ENCODE measurements around the gene ZHX3.

ZHX3 gene

DNA sequence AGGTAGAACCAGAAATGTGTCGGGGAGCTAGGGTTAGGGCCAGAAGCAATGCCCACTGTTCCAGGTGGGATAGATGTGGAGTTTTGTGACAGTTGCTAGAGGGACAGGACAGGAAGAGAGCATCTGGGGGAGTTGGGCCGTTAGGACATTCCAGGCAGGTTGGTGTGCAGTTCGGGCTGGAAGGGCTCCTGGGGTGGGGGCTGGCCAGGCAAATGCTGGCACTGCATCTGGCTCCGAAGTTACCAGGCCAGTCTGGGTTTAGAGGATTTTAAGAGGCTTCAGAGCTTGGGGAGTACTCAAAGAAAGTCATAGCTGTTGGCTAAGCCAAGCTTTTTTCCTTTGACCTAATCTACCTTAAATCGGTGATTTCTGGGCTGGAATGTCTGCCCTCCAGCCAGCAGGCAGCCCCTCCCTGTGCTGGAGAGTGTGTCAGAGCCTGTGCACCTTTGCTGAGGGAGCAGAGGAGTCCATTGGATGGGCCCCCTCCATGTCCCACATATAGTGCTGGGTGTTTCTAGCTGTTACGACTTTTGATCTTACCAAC is 159.4 kb downstream of the ZHX3 start:
- no peak for DNase-seq (ENCODE audit: low read depth in 3 of 3, low spot score in 1 of 3)

DNA sequence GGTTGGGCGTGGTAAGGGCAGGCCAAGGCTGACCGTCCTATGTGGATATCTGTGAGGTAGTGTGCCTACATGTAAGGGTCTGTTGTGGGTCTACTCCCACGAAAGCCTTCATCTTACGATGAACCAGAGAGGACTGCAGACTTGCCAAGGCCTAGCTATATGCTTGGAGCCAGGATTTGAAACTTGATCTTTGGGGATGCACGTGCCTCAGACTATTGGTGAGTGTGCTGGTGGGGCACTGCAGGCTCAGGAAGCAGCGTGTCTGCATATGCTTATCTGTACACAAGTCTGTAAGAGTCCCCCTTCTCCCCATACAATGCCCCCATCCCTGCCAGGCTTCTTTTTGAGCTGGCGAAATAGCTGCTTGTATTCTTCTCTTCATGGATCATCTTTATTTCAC is 162.3 kb downstream of the ZHX3 start:
- no peak for DNase-seq (ENCODE audit: low read depth in 3 of 3, low spot score in 1 of 3)

DNA sequence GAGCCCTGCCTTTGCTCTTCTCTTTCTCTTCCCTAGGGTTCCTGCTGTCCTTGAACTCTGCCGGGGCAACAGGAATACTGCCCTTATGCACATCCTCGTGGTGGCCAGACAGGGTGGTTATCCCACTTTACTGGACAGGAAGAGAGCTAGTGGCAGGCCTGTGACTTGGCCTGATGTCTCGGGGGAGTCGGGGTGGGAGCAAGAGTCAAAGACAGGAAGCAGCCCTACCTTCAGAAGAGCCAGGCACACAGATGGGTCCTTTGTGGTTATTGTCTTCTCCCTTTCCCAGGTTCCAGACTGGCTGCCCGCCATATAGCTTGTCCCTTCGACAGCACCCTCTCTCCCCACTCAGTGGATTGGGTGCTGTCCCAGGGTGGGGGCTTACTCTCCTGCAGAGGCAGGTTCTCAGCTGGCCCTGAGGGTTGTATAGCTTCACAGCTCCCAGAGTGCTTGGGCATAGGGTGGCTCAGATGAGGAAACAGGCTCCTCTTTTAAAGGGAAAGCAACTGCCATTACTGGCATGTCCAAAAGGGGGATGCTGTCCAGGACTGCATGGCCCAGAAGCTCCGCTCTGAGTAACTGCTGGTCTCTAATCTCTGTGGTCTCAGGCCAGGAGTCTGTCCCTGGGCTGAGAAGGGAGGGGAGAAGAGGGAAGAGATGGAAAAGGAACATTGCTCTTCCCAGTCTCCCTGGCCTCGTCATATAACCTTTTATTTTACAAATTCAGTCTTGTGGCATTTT is 162.9 kb downstream of the ZHX3 start:
- no peak for DNase-seq (ENCODE audit: low read depth in 3 of 3, low spot score in 1 of 3)

DNA sequence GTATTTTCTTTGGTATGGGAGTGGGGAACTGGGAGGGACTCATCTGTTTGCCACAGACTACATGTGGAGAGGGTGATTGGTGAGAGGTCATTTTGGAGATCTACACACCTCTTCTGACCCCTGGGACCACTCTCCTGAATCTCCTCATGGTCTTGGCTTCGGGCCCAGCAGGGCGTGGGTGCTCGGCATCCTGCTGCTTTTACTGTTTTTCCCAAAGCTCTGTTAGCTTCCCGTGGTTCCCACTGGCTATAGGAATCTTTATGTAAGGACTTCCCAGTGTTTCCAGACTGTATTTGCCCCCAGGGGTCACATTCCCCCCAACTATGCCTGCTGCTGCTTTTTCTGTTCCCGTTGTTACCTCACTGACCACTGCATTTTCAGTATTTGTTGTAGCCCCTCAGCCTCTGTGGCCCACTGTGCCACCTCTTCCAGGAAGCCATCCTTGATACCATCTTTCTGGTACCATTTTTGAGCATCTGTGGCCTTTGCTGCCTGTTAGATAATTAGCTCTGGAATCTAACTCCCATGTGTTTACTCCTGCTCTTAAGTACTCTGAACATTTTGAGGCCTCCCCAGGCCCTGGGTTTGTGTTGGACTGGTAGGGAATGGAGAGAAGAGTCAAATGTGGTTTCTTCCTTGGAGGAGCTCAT is 165.3 kb downstream of the ZHX3 start:
- DNase-seq (ENCODE audit: low read depth in 3 of 3, low spot score in 1 of 3): no peak

DNA sequence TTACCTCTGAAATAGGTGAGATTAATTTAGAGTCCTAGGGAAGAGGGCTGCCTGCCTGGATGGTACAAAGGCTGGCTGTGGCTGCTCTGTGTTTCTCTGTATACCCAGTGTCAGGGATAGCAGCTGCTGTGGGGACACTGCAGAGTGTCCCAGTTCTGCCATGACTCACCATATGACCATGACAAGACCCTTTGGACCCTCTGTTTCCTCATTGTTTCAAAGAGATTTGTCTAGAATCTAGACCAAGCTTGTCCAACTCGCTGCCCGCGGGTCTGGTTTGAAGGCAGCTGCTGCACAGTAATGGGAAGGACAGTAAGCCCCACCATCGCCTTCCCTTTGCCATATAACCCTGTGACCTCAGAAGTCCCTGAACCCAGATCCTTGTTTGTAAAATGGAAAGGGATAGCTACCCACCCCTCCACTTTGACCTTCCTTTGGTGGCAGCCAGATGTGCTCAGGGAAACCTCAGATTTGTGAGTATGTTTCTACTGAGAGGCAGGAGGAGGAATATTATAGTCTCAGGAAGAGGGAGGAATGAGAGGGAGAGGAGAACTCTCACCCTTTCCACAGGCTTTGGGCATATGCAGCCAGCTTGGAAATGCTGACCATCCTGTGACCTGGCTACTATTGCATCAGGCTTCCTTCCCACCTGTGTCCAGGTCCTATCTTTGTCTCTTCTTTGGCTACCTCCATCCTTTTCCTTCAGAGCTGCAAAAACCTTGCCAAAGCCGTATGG is 166.2 kb downstream of the ZHX3 start:
- DNase-seq (ENCODE audit: low read depth in 3 of 3, low spot score in 1 of 3): no peak

DNA sequence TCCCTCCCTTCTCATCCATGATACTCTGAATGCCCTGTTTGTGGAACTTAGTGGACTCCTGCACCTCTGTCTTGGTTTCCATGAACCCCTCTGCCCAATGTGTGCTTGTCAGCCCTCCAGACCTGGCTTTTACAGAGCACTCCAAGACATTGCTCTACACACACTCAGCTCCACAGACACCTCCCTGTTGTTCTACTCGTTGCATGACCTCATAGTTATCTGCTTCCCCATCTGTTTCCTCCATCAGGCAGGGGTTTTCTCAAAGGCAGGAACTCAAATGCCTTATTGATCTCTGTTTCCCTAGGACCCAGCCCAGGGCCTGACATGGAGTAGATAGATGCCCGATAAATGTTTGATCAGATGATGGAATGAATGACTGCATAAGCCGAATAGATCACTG is 166.9 kb downstream of the ZHX3 start:
- DNase-seq (ENCODE audit: low read depth in 3 of 3, low spot score in 1 of 3): no peak

DNA sequence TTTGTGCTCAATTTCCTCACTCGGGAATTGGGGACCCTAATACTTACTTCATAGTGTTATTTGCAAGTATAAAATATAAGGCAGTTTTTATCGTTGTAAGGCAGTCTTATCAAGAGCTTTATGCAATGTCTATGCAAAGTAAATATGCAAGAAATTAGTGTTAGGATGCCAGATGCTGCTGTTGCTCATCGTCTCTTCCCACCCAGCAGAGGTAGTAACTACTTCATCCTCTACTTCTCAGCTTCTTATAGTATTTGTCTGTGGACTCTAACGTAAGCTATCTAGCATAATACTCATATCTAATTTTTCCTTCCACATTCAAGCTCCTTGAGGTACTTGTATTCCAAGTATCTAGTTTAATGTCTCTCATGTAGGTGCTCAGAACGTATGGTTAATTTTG is 168.6 kb downstream of the ZHX3 start:
- DNase-seq (ENCODE audit: low read depth in 3 of 3, low spot score in 1 of 3): no peak

DNA sequence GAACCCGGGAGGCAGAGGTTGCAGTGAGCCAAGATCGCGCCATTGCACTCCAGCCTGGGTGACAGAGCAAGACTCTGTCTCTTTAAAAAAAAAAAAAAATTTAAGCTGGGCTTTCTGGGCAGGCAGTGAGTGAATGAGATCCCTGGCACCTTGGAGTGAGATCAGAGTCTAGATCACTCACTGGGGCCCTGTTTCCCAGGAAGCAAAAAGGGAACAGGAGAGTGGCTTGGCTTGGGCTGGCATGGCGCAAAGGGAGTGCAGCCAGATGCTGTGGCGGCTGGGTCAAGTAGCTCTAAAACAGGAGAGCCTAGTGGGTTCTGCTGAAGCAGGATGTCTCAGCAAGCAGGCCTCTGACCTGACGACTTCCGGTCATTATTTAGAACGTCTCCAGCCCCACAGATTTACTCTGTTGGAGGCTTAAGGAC is 169.8 kb downstream of the ZHX3 start:
- DNase-seq (ENCODE audit: low read depth in 3 of 3, low spot score in 1 of 3): no peak

DNA sequence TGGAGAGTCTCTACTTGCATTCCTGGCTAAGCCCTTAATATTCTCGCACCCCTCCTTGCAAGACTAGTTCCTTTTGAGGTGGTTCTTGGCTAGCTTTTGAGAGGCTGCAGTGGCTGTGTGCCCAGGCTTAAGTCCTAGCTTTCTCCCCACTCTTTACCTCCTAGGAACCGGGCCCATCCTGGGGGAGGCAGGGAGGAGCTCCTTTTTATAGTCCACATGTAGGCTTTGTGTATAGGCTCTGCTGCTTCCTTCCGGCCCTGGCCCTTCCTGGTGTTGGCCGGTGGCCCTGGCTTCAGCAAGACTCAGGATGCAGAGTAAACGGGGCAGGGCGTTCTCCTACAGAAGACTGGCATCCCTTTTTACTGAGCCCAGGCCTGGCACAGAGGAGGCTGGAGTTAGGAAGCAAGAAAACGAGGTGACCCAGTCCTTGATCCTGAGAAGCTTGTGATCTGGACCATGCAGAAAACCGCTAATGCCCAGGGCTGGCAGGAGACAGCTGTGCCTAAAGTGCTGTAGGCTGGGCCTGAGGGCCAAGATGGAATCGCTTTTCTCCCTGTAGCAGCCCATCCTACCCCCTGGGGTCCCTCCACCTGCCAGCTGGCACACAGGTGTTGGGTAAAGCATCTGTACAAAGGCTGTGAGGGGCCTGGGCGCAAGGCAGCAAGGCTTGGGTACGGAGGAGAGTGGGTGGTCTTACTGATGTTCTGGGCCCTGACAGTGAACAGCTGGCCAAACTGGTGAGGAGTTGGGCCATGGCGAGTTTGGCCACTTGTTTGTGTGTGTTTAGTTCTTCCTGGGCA is 171.5 kb downstream of the ZHX3 start:
- no peak for DNase-seq (ENCODE audit: low read depth in 3 of 3, low spot score in 1 of 3)

DNA sequence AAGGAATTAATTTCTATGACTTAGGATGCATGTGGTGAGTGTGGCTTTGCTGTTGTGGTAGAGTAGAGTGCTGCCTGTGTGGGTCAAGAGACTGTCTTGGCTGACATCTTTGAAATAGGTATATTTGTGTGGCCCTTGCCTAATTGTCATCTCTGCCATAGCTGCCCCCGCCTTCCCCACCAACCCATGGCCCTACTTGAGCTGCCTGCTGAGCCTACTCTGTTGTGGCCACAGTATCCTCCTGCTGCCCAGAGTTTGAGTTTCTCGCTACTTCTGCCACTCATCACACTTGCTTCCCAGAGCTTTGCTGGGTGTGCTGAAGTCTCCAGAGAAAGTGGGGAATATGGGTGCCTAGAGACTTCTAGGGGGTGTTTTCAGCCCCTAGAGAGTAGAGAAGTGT is 172.2 kb downstream of the ZHX3 start:
- no peak for DNase-seq (ENCODE audit: low read depth in 3 of 3, low spot score in 1 of 3)

DNA sequence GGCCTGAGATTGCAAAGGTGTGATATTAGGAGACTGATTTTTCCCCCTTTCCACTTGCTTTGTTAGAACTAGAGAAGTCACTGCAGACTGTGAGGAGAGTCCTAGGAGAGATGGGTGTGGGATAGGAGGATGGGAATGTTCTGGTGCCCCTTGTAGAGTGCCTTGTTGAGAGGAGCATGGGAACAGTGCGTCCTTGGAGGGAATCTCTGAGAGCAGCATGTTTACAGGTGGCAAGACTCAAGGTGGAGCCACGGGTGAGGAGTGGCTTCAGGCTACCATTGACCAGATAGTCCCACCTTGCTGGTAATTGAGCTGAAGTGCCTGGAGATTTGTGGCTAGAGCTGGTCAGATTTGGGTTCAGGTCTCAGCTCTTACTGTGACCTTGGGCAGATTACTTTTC is 174.2 kb downstream of the ZHX3 start:
- DNase-seq (ENCODE audit: low read depth in 3 of 3, low spot score in 1 of 3): no peak

DNA sequence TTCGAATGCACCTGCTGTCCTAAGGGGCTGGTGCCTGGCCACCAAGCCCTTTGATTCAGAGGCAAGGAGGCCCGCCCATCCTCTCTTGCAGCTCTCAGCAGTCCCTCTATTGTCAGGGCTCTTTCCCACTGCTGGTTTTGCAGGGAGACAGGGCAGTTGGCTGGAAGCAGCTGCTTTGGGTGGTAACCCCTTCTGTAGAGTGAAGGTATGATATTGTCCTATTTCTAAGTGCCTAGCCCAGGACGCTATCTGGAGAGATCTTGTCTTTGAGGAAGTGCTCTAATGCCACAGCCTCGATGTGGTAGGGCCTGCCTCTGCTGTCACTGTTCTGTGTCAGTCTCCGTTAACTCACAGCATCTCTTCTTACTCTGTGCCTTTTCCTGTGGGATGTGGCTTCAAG is 174.6 kb downstream of the ZHX3 start:
- no peak for DNase-seq (ENCODE audit: low read depth in 3 of 3, low spot score in 1 of 3)

DNA sequence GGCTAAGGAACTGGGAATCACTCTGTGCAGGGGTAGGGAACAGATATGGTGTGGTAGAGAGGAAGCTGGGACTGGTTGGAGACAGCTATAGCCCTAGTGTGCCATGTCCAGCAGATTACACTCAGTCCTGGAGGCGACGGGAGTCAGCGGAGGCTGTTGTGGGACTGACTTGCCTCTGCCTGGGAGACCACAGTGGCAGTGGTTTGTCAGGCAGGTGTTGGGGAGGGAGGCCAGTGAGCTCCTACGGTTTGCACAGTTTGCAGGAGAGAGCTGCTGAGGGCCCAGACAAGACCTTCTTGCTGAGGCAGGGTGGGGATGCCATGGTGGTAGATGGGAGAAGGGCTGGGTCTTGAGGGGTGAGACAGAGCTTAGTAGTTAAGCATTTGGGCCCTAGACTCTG is 175.3 kb downstream of the ZHX3 start:
- no peak for DNase-seq (ENCODE audit: low read depth in 3 of 3, low spot score in 1 of 3)

DNA sequence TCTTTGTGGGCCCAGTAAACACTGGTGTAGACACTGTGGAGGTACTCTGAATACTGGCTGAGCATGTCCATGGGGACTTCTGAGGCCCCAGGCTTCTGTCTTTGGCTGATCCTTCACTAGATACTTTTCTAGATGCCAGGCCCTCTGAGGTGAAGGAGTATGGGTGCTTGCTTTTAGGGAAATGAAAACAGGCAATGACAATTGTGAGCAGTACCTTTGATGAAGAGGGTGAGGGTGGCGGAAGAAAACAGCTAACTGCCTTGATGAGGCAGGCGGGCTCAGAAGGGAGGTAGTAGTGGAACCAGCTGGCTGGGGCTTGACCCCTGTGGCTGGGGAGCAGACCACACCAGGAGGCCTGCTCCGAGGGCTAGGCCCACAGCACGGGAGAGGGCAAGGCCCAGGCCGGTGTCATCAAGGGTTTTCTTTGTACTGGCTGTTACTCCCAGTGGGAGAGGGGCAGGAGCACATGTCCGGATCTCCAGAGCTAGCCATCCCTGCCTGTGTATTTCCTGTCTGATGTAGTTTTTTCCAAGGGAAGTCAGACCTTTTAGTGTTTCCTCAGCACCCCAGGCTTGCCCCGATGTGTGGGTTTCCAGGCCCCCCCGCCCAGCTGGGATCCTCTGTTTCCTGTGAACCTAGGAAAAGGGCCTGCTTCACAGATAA is 176.2 kb downstream of the ZHX3 start:
- no peak for DNase-seq (ENCODE audit: low read depth in 3 of 3, low spot score in 1 of 3)

DNA sequence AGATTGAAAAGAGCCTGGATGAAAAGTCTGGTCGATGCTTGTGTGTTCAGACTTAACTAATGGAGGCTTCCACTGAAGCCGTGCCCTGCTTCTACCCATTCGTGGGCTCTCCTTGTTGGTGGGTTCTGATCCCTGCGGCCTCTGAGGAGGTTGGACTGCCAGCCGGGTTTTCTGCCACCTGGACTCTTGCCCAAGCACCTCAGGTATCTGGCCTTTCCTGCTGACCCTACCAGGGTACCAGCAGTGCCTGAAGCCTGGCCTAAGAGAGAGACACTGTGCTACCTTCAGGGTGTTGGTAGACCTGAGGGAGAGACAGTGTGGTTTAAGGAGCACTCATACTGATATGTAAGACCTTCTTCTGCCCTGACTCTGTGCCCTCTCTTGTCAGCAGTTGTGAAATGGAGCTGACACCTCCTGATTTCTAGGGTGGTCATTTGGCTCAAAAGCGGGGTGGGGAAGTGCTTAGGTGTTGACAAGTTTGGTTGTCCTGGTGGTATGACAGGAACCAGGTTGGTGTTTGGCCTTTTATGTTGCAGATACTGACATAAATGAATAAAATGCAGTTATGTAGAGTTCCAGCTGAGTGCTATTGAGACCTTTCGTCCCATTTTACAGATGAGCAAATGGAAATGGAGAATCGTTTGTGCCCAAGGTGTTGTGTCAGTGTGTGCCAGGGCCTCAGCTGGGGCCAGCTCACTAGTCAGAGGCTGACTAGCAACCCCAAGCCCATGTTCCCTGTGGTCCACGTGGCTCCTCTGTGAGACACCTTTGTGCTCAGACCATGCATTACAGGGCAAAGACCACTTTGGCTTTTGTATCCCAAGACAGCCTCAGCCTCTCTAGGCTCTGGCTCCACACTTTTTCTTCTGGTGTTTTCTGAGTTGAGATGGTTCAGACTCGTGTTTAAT is 177.1 kb downstream of the ZHX3 start:
- no peak for DNase-seq (ENCODE audit: low read depth in 3 of 3, low spot score in 1 of 3)

DNA sequence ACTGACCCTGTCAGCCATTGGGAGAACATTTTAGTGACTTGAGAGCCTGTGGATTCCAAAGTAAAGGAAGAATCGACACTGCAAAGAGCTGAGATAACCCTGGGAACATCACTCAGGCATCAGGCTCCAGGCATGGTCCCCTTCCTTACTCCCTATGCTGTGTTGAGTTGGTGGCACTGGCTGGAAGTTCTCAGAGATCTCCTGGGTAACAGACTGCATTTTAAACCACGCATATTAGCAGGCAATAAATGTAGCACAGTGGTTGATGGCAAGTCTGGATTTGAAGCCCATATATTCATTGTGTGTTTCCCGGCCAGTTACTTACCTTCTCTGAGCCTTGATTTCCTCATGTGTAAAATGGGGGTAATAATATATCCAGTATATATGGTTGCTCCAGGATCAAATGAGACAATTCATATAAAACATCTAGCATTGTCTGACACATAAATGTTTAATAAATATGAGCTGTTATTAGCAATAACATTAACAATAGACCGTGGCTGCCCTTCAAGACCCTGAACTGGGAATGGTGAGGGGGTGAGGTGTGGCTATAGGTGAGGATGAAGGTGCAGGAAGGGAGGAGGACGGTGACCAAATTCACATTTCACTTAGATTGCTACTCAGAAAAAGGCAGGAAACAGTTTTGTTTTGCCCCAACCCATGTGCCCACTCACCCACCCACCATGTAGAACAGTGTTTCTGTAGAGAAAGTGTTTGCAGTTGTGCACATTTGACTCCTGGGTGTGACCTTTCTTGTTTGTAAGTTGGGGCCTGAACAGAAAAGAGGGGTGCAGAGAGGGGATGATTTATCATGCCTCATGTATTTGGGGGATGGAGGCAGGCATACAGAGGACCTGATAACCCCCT is 178.1 kb downstream of the ZHX3 start:
- no peak for DNase-seq (ENCODE audit: low read depth in 3 of 3, low spot score in 1 of 3)

DNA sequence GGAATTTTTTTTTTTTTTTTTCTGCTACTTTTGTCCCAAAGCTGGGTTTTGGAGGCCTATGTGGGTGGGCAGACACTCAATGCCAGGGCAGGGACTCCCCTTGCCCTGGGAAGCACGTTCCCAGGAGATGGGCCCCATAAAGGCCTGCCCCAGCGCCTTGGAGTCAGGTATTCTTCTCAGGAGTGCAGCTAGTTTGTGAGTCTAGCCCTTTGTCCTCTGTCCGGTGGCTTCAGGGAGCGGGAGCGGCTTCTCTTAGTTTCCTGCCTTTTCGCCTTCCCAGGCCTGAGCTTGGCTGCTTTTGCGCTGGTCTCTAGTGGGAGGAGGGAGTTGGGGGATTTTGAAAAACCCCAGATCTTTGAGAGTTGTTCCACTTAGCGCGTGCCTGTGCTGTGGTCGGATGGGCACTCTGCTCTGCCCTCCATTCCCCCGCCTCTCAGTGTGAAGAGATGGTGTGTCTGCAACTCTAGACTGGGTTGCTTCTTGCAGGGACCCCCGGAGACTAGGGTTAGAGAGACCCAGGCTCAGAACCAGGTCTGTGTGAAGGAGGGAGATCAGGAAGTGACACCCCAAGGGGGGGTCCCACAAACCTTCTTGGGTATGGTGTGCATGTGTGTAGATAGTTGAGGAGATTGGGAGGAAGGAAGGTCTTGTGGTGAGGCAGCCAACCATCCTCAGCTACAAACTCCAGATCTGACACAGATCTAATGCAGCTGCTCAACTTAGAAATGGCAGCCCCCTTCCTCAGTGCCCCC is 178.9 kb downstream of the ZHX3 start:
- no peak for DNase-seq (ENCODE audit: low read depth in 3 of 3, low spot score in 1 of 3)
